ENCODE measurements around the gene TNFAIP6. TPM values are rescaled to one million over a fixed set of nuclear protein-coding genes. Genes with fewer than 3 reads are reported as not detected.

TNFAIP6 gene
- total and polyA plus RNA-seq, 8 donors: 2.3 to 14.8 (median 4.0) TPM

DNA sequence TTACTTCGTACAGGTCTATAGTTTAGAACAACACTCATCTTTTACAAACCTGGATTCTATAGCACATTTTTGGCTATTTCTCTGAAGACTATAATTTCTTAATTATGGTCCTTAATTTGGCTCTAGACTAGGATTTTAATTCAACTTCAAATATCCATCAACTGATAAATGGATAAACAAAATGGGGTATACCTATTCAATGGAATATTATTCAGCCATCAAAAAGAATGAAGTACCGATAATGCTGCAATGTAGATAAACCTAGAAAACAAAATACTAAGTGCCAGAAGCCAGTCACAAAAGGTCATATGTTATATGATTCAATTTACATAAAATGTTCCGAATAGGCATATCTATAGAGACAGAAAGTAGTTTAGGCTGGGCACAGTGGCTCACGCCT, 37.1 kb downstream of the TNFAIP6 start:
- ATAC-seq (no peak), DNase-seq (no peak)
- TF ChIP-seq, protein P1, sequence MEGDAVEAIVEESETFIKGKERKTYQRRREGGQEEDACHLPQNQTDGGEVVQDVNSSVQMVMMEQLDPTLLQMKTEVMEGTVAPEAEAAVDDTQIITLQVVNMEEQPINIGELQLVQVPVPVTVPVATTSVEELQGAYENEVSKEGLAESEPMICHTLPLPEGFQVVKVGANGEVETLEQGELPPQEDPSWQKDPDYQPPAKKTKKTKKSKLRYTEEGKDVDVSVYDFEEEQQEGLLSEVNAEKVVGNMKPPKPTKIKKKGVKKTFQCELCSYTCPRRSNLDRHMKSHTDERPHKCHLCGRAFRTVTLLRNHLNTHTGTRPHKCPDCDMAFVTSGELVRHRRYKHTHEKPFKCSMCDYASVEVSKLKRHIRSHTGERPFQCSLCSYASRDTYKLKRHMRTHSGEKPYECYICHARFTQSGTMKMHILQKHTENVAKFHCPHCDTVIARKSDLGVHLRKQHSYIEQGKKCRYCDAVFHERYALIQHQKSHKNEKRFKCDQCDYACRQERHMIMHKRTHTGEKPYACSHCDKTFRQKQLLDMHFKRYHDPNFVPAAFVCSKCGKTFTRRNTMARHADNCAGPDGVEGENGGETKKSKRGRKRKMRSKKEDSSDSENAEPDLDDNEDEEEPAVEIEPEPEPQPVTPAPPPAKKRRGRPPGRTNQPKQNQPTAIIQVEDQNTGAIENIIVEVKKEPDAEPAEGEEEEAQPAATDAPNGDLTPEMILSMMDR (IDR thresholded peaks at IDR 0.05): no peak
- no peak overlapping the region for H3K27ac ChIP-seq
- no peaks in the 10 kb centered on the region for H3K4me1 ChIP-seq
- no peak overlapping the region for H3K4me3 ChIP-seq
- intact Hi-C loops (cut with DNase I): no loop called here
- H3K27me3 ChIP-seq: no peaks in the 10 kb centered on the region
- H3K9me3 ChIP-seq: no peaks in the 10 kb centered on the region
- no peaks in the 10 kb centered on the region for H3K36me3 ChIP-seq

DNA sequence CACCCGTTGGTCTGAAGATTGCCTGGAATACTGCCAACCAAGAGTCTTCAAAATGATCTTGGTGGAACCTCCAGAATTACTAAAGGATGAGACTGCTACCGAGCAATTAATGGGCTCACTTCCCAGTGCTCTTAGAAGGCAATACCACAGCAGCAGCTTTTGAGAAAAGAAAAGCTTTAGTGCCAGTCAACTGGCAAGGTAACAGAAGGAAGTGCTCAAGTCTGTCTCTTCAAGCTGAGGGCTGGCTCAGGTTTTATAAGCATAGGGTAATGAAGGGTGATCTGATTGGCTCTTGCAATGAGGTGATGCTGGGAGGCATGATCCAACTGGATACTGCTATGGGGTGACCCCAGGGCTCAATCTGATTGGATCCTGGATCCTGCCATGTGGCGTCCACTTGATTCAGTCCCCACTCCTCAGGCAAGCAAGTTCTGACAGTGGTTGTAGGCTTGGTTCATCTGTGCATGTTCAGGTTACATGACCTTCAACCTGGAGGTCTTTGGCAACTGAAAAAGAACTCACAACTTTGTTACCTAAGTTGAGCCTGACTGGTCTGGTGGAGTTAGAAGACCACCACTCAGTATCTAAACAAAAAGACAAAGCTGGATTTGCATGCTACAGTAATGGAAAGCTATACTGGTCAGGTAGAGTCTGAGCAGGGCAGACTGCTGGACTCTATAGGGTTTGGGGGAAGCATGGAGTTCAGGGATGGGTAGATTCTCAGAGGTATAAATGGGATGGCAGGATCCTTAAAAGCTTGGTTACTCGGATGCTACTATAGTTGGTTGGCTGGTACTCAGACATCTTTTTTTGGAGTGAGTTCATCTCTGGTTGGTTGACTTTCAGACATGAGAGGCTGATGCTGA, 38.4 kb downstream of the TNFAIP6 start:
- H3K27ac ChIP-seq: no peak overlapping the region
- ATAC-seq: no peak
- intact Hi-C loops (cut with DNase I): no loop called here
- no peaks in the 10 kb centered on the region for H3K4me1 ChIP-seq
- H3K9me3 ChIP-seq: no peaks in the 10 kb centered on the region
- no peaks in the 10 kb centered on the region for H3K36me3 ChIP-seq
- TF ChIP-seq, protein P1 (IDR thresholded peaks at IDR 0.05): no peak
- DNase-seq: no peak
- H3K4me3 ChIP-seq: no peak overlapping the region
- H3K27me3 ChIP-seq: no peaks in the 10 kb centered on the region

DNA sequence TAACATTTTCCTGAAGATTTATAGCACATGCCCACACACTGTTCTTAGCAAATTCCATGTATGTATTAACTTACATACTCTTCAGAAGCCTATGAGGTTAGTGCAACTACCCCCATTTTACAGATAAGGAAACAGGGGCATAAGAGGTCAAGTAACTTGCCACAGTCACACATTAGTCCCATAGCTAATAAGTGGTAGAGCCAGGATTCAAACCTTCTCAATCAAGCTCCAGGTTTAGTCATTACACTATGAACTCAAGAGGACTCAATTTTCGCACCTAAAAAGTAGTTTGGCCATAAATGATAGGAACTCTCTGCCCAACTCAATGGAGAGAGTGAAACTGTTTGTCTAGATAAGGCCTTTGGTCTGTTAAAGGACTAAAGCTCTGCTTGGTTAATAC, 42.6 kb downstream of the TNFAIP6 start:
- no peaks in the 10 kb centered on the region for H3K27me3 ChIP-seq
- intact Hi-C loops (cut with DNase I): no loop called here
- H3K4me3 ChIP-seq: no peak overlapping the region
- H3K36me3 ChIP-seq: no peaks in the 10 kb centered on the region
- TF ChIP-seq, protein P1 (IDR thresholded peaks at IDR 0.05): no peak
- ATAC-seq: no peak
- H3K27ac ChIP-seq: no peak overlapping the region
- DNase-seq: no peak
- no peaks in the 10 kb centered on the region for H3K9me3 ChIP-seq
- H3K4me1 ChIP-seq: no peaks in the 10 kb centered on the region

DNA sequence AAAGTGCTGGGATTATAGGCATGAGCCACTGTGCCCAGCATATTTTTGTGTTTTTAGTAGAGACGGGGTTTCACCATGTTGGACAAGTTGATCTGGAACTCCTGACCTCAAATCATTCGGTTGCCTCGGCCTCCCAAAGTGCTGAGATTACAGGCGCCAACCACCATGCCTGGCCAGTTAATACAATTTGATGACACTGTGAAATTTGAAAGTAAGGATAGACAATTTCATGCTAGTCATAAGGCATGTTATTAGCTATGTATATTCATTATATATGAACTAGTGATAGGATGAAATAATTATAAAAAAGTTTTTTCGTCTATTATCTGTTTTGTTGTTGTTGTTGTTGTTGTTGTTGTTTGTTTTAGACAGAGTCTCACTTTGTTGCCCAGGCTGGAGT, 43.8 kb downstream of the TNFAIP6 start:
- no peak overlapping the region for H3K4me3 ChIP-seq
- ATAC-seq: no peak
- TF ChIP-seq, protein P1 (IDR thresholded peaks at IDR 0.05): no peak
- DNase-seq: no peak
- H3K27ac ChIP-seq: no peak overlapping the region
- no peaks in the 10 kb centered on the region for H3K36me3 ChIP-seq
- H3K4me1 ChIP-seq: no peaks in the 10 kb centered on the region
- H3K9me3 ChIP-seq: no peaks in the 10 kb centered on the region
- H3K27me3 ChIP-seq: no peaks in the 10 kb centered on the region
- intact Hi-C loops (cut with DNase I): no loop called here

DNA sequence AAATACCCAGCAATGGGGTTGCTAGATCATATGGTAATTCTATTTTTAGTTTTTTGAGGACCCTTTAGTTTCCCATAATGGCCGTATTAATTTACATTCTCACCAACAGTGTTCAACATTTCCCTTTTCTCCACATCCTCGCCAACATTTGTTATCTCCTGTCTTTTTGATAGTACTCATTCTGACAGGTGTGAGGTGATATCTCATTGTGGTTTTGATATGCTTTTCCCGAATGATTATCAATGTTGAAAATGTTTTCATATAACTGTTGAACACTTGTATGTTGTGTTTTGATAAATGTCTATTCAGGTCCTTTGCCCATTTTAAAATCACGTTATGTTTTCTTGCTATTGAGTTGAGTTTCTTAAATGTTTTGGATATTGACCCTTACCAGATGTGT, 46.5 kb downstream of the TNFAIP6 start:
- no peaks in the 10 kb centered on the region for H3K36me3 ChIP-seq
- no peaks in the 10 kb centered on the region for H3K9me3 ChIP-seq
- TF ChIP-seq, protein P1 (IDR thresholded peaks at IDR 0.05): no peak
- ATAC-seq: no peak
- H3K27ac ChIP-seq: no peak overlapping the region
- intact Hi-C loops (cut with DNase I): no loop called here
- H3K4me3 ChIP-seq: no peak overlapping the region
- no peaks in the 10 kb centered on the region for H3K4me1 ChIP-seq
- no peak for DNase-seq
- no peaks in the 10 kb centered on the region for H3K27me3 ChIP-seq
